HG03175 (cell line): ENCODE results near the gene KRT36.

Source experiments
- ATAC-seq: cut with Tn5 transposase; IDR thresholded peaks from one replicate; pipeline ENCODE4 v1.9.1; 2021; ENCODE audit warnings: mild to moderate bottlenecking, moderate library complexity; ENCODE audit not compliant: unreplicated experiment

The KRT36 gene

GRCh38 chr17:41504246-41504977, 14.7 kb upstream of the KRT36 start:
- no peak for ATAC-seq

GRCh38 chr17:41503202-41503601, 13.5 kb upstream of the KRT36 start:
- ATAC-seq: no peak

GRCh38 chr17:41500131-41500911, 10.6 kb upstream of the KRT36 start:
- ATAC-seq: no peak

GRCh38 chr17:41499714-41500113, 10.0 kb upstream of the KRT36 start:
- no peak for ATAC-seq

GRCh38 chr17:41498276-41498675, 8.6 kb upstream of the KRT36 start:
- ATAC-seq: no peak

- peak; percentile 86 for ATAC-seq
These were observed 7.2 kb upstream of the KRT36 start for GRCh38 chr17:41496803-41497484.

GRCh38 chr17:41494524-41494923, 4.8 kb upstream of the KRT36 start:
- ATAC-seq: no peak

- ATAC-seq: no peak
These were observed 3.1 kb upstream of the KRT36 start for GRCh38 chr17:41492771-41493170.

GRCh38 chr17:41492351-41492750, 2.6 kb upstream of the KRT36 start:
- ATAC-seq: no peak

- no peak for ATAC-seq
These were observed 1.8 kb upstream of the KRT36 start for GRCh38 chr17:41491476-41491875.

GRCh38 chr17:41490000-41490990, 585 bp upstream of the KRT36 start:
- no peak for ATAC-seq

- no peak for ATAC-seq
These were observed 2.7 kb downstream of the KRT36 start for GRCh38 chr17:41486809-41487530.

GRCh38 chr17:41486316-41486715, 3.4 kb downstream of the KRT36 start:
- ATAC-seq: no peak

- ATAC-seq: no peak
These were observed 4.5 kb downstream of the KRT36 start for GRCh38 chr17:41484920-41485904.

- ATAC-seq: no peak
These were observed 5.5 kb downstream of the KRT36 start for GRCh38 chr17:41483991-41484826.

GRCh38 chr17:41483531-41483930, 6.2 kb downstream of the KRT36 start:
- no peak for ATAC-seq

- no peak for ATAC-seq
These were observed 8.7 kb downstream of the KRT36 start, which contains the start of gene KRT35 for GRCh38 chr17:41481036-41481435. KRT35 (minus strand) TSS chr17:41481151; CDS start chr17:41481097, 54 bp downstream.

- no peak for ATAC-seq
These were observed 9.1 kb downstream of the KRT36 start for GRCh38 chr17:41480581-41480980.
